GM12878 (cell line): ENCODE results near the gene TET2. TPM values are rescaled to one million over a fixed set of nuclear protein-coding genes. Genes with fewer than 3 reads are reported as not detected.

Source experiments
- ATAC-seq: fragments of 200-7000 bp; cut with Tn5 transposase; 3 replicates; pipeline ENCODE4 v1.9.1; 2020; ENCODE audit warnings: mild to moderate bottlenecking, moderate library complexity
- BruUV-seq: library from RNA; stranded (reverse); fragments of 400-500 nt; replicated peaks from 2 replicates; lab custom pipeline; 2021; lab: Mats Ljungman, UMichigan
- CTCF ChIA-PET: fragments of 300-600 bp; sonication (Branson Sonifier 250); formaldehyde crosslinking; extraction: SDS; loops from one replicate; lab custom pipeline; 2021; ENCODE audit warnings: inconsistent platforms; lab: Yijun Ruan, JAX
- POLR2A ChIA-PET: fragments of 350-600 bp; formaldehyde crosslinking; extraction: SDS; loops from one replicate; lab custom pipeline; 2021; ENCODE audit warnings: inconsistent platforms; lab: Charles Lee
- RAD21 ChIA-PET: fragments of 300-600 bp; sonication (Branson Sonifier 250); formaldehyde crosslinking; loops from one replicate; lab custom pipeline; 2023; ENCODE audit warnings: antibody characterized with exemption; ENCODE audit not compliant: unreplicated experiment; lab: Charles Lee
- SMC1A ChIA-PET: fragments of 300-600 bp; sonication (Branson Sonifier 250); formaldehyde crosslinking; loops from one replicate; lab custom pipeline; 2023; ENCODE audit not compliant: unreplicated experiment, uncharacterized antibody; lab: Charles Lee
- DNase-seq: peaks from one replicate; pipeline ENCODE4 v3.0.0-alpha.2; 2011; ENCODE audit warnings: low read depth, low spot score
- FAIRE-seq: peaks from 3 replicates; lab custom pipeline; 2011; peaks lifted over from hg19 to GRCh38; lab: Jason Lieb, UNC
- H2AFZ ChIP-seq: 2 replicates; pipeline ENCODE4 v1.6.0; 2011; ENCODE audit warnings: low read depth, low read length, control low read depth; ENCODE audit not compliant: control insufficient read depth
- H3K27ac ChIP-seq: 2 replicates; pipeline ENCODE4 v1.5.1; 2011; ENCODE audit warnings: control low read depth; ENCODE audit not compliant: control insufficient read depth, insufficient read depth
- H3K27me3 ChIP-seq, 2 experiments: replicated peaks in 1 of 2; 2 replicates each; pipeline versions ENCODE4 v1.6.0 to v1.6.1; 2011; ENCODE audit warnings: low read length in 1 of 2; ENCODE audit not compliant: control insufficient read depth in 2 of 2, insufficient read depth in 2 of 2
- H3K36me3 ChIP-seq, 2 experiments: 2 replicates each; pipeline ENCODE4 v1.5.1; 2011; ENCODE audit warnings: low read length in 1 of 2; ENCODE audit not compliant: control insufficient read depth in 2 of 2, insufficient read depth in 2 of 2
- H3K4me1 ChIP-seq: 2 replicates; pipeline ENCODE4 v1.6.1; 2011; ENCODE audit warnings: mild to moderate bottlenecking, low read length, moderate library complexity, mixed read lengths; ENCODE audit not compliant: control insufficient read depth, insufficient read depth
- H3K4me2 ChIP-seq: 2 replicates; pipeline ENCODE4 v1.6.0; 2011; ENCODE audit warnings: control low read depth; ENCODE audit not compliant: control insufficient read depth, insufficient read depth
- H3K4me3 ChIP-seq: fragments of 200-600 bp; sonication (generic); 2 replicates; pipeline ENCODE4 v1.5.1; 2016
- H3K79me2 ChIP-seq: 2 replicates; pipeline ENCODE4 v1.6.0; 2011; ENCODE audit warnings: low read length; ENCODE audit not compliant: control insufficient read depth, insufficient read depth
- H3K9ac ChIP-seq: 2 replicates; pipeline ENCODE4 v1.8.0; 2011; ENCODE audit warnings: low read length, control low read depth, mixed read lengths; ENCODE audit not compliant: control insufficient read depth, insufficient read depth
- H3K9me3 ChIP-seq: replicated peaks from 3 replicates; pipeline ENCODE4 v1.5.1; 2011; ENCODE audit warnings: mild to moderate bottlenecking, low read length; ENCODE audit not compliant: control insufficient read depth, insufficient read depth
- H4K20me1 ChIP-seq: 2 replicates; pipeline ENCODE4 v1.6.0; 2011; ENCODE audit not compliant: control insufficient read depth, insufficient read depth
- CBFB ChIP-seq: IDR thresholded peaks from 2 replicates; pipeline ENCODE4 v1.6.1; 2016; ENCODE audit warnings: antibody characterized with exemption, low read depth
- CHD2 ChIP-seq: IDR thresholded peaks from 2 replicates; pipeline ENCODE4 v1.6.1; 2011; ENCODE audit warnings: low read depth, low read length, improper control_type of control experiment, borderline replicate concordance
- EZH2 ChIP-seq: IDR thresholded peaks from 2 replicates; pipeline ENCODE4 v1.6.1; 2012; ENCODE audit warnings: low read depth, mild to moderate bottlenecking, control low read depth, inconsistent platforms, low read length, borderline replicate concordance; ENCODE audit not compliant: control insufficient read depth
- JUNB ChIP-seq: IDR thresholded peaks from 2 replicates; pipeline ENCODE4 v1.6.1; 2016; ENCODE audit warnings: antibody characterized with exemption, mild to moderate bottlenecking
- NR2C2 ChIP-seq: IDR thresholded peaks from 2 replicates; pipeline ENCODE4 v1.6.1; 2011; ENCODE audit warnings: borderline replicate concordance, low read depth; ENCODE audit not compliant: control insufficient read depth, insufficient read length
- RB1 ChIP-seq: fragments of 450-650 bp; formaldehyde crosslinking; IDR thresholded peaks from 2 replicates; pipeline ENCODE4 v1.6.1; 2017; ENCODE audit warnings: mild to moderate bottlenecking, borderline replicate concordance
- SMARCA5 ChIP-seq: fragments of 450-650 bp; IDR thresholded peaks from 2 replicates; pipeline ENCODE4 v1.6.1; 2017; ENCODE audit warnings: mild to moderate bottlenecking
- ZBED1 ChIP-seq: IDR thresholded peaks from 2 replicates; pipeline ENCODE4 v1.6.1; 2016; ENCODE audit warnings: borderline replicate concordance
- ZNF24 ChIP-seq: fragments of 450-650 bp; IDR thresholded peaks from 2 replicates; pipeline ENCODE4 v1.6.1; 2017; ENCODE audit warnings: antibody characterized with exemption, mild to moderate bottlenecking
- WGBS: methylation state at CpG from one replicate; pipeline ENCODE4 v1.1.6; 2016; ENCODE audit warnings: low lambda C conversion rate; ENCODE audit not compliant: insufficient replicate concordance, insufficient coverage; ENCODE audit errors: missing lambda C conversion rate; 5-methylcytosine and 5-hydroxymethylcytosine counted together
- in situ Hi-C: fragments of 300-500 bp; cut with MboI; formaldehyde crosslinking; loops from 9 replicates; pipeline ENCODE4 v1.14.3; 2018; ENCODE audit warnings: mixed read lengths
- intact Hi-C: fragments of 100-400 bp; cut with micrococcal nuclease; formaldehyde crosslinking; loops from one replicate; pipeline ENCODE4 v1.14.2; 2022; ENCODE audit not compliant: unreplicated experiment
- polyA plus RNA-seq, 11 experiments: library from polyadenylated mRNA; depleted of rRNA in 4 of 11; unstranded in 6 of 11; stranded (reverse) in 5 of 11; fragments of >200 nt; fragmentation: Nextera tagmentation in 4 of 11; fragmentation: Illumina TruSeq in 1 of 11; extraction: Ambion mirVana in 4 of 11; extraction: Trizol in 1 of 11; gene quantifications; 1 replicate in 1 of 11; 2 replicates in 10 of 11; pipeline versions ENCODE4 v1.2.1 to v1.2.3, GENCODE V29; 2011 to 2016; ENCODE audit warnings: inconsistent platforms in 2 of 11, missing spikeins in 2 of 11, low read depth in 1 of 11
- total RNA-seq, 4 experiments: library from RNA; depleted of rRNA in 3 of 4; stranded (reverse); fragments of >200 nt in 3 of 4; fragmentation: Illumina TruSeq in 1 of 4; extraction: Trizol in 1 of 4; gene quantifications; 2 replicates each; pipeline versions ENCODE4 v1.2.1 to v1.2.3, GENCODE V29; 2013 to 2021
- TF ChIP-seq, protein P1 (sequence below): fragments of 450-650 bp; IDR thresholded peaks from 2 replicates; pipeline ENCODE4 v1.6.1; 2017; ENCODE audit warnings: antibody characterized with exemption, mild to moderate bottlenecking, moderate library complexity

Gene TET2
- total and polyA plus RNA-seq, 10 of the 15 experiments (the other 5 are each of a cell fraction or from before 2014, with no cell fraction given), result 3.7 to 49.0 (median 27.5) TPM

- TF ChIP-seq, protein P1, sequence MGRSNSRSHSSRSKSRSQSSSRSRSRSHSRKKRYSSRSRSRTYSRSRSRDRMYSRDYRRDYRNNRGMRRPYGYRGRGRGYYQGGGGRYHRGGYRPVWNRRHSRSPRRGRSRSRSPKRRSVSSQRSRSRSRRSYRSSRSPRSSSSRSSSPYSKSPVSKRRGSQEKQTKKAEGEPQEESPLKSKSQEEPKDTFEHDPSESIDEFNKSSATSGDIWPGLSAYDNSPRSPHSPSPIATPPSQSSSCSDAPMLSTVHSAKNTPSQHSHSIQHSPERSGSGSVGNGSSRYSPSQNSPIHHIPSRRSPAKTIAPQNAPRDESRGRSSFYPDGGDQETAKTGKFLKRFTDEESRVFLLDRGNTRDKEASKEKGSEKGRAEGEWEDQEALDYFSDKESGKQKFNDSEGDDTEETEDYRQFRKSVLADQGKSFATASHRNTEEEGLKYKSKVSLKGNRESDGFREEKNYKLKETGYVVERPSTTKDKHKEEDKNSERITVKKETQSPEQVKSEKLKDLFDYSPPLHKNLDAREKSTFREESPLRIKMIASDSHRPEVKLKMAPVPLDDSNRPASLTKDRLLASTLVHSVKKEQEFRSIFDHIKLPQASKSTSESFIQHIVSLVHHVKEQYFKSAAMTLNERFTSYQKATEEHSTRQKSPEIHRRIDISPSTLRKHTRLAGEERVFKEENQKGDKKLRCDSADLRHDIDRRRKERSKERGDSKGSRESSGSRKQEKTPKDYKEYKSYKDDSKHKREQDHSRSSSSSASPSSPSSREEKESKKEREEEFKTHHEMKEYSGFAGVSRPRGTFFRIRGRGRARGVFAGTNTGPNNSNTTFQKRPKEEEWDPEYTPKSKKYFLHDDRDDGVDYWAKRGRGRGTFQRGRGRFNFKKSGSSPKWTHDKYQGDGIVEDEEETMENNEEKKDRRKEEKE, result no peak
- TF ChIP-seq RB1 (no peak), JUNB (peak; percentile 67), ZBED1 (no peak)
Observed at GRCh38 chr4:105236202-105236915, 89.7 kb downstream of the TET2 start (continued).

DNA sequence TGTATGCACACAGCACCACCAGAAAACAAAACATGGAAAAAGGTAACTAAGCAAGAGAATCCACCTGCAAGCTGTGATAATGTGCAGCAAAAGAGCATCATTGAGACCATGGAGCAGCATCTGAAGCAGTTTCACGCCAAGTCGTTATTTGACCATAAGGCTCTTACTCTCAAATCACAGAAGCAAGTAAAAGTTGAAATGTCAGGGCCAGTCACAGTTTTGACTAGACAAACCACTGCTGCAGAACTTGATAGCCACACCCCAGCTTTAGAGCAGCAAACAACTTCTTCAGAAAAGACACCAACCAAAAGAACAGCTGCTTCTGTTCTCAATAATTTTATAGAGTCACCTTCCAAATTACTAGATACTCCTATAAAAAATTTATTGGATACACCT is 90.2 kb downstream of the TET2 start:
- ChIA-PET RAD21 (interaction anchor here (0.8 kb wide), 1 partner anchor 97 kb away, joined by 3 read pairs; no protein-coding TSS in a partner anchor), SMC1A (interaction anchor here (1.3 to 2.1 kb wide), 2 partner anchors 40 to 42 kb away, joined by 4 to 5 read pairs; no protein-coding TSS in a partner anchor), POLR2A (interaction anchor here (0.6 kb wide), 1 partner anchor 43 kb away, joined by 3 read pairs; no protein-coding TSS in a partner anchor), CTCF (interaction anchor here (1.0 kb wide), 1 partner anchor 31 kb away, joined by 3 read pairs; no protein-coding TSS in a partner anchor)
- WGBS, result 83% methylated on average over 2 of the region's 2 CpGs
- Histone ChIP-seq H3K9ac (no peak overlapping the region), H4K20me1 (no peaks in the 10 kb centered on the region), H2AFZ (no peak overlapping the region), H3K4me2 (peak overlapping the region; percentile 12), H3K27me3 (no peaks in the 10 kb centered on the region), H3K4me1 (peaks cover 25% of the 10 kb centered on the region), H3K4me3 (no peak overlapping the region), H3K79me2 (peaks cover 22% of the 10 kb centered on the region), H3K9me3 (peaks cover 18% of the 10 kb centered on the region; the same call in 2 of the 3 replicates), H3K27ac (peak overlapping the region; percentile 27), H3K36me3 (peaks cover 12 to 46% of the 10 kb centered on the region in 2 experiments)
- DNase-seq (no peak), ATAC-seq (peak; percentile 31), FAIRE-seq (no peak)
- in situ Hi-C loops (no loop called here), intact Hi-C loops (loop anchor here (10.0 kb wide), 1 partner anchor 302 kb away; no protein-coding TSS in a partner anchor)
- BruUV-seq, result no TSS peak
- TF ChIP-seq ZNF24 (no peak), EZH2 (no peak), CHD2 (no peak), CBFB (no peak), SMARCA5 (no peak), NR2C2 (no peak)
- TF ChIP-seq, all 136 proteins: peak for 0
